ENCODE data around the gene PDE8A. TPM values are rescaled to one million over a fixed set of nuclear protein-coding genes. Genes with fewer than 3 reads are reported as not detected.

PDE8A gene
- total and polyA plus RNA-seq, 2 experiments from 2014 or later: 5.6 to 7.5 TPM

DNA sequence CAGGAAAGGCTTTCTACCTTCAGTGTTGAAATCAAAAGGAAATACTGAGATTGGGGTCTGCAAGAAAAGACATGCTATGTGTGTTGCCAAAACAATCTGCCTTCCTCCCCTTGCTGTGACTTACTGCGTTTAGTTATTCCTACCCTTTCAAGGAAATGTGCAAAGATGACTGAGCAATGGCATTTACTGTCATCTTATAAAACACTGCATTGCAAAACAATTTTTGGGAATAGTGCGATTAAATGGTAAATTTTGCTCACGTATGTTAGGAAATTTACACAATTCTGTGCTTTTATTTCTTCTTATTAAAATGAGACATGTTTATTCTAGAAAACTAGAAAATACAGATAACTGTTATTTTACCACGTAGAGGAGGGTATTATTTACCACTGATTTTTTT, 45.8 kb downstream of the PDE8A start:
- Histone ChIP-seq H4K20me1 (replicated peaks; ENCODE audit: insufficient read depth) (no peaks in the 10 kb centered on the region; the same call in 1 of the 2 replicates), H3K36me3 (ENCODE audit: insufficient read depth) (no peaks in the 10 kb centered on the region), H3K79me2 (replicated peaks; ENCODE audit: insufficient read depth) (peaks cover 8% of the 10 kb centered on the region; the same call in 1 of the 2 replicates), H3K27me3 (ENCODE audit: insufficient read depth) (no peaks in the 10 kb centered on the region), H2AFZ (no peak overlapping the region), H3K4me3 (no peak overlapping the region), H3F3A (replicated peaks; ENCODE audit: low read depth) (no peaks in the 10 kb centered on the region), H3K27ac (ENCODE audit: low read depth) (no peak overlapping the region), H3K4me2 (no peak overlapping the region), H3K4me1 (ENCODE audit: insufficient read depth) (peaks cover 45% of the 10 kb centered on the region), H3K9me2 (ENCODE audit: insufficient read depth) (no peaks in the 10 kb centered on the region)
- no peaks in the 10 kb centered on the region for H3K9me3 Mint-ChIP-seq
- H3K27me3 Mint-ChIP-seq (ENCODE audit: insufficient read depth, low read depth, poor library complexity): peaks cover 1% of the 10 kb centered on the region
- no peak overlapping the region for H3K27ac Mint-ChIP-seq
- H3K4me3 Mint-ChIP-seq: no peak overlapping the region
- peaks cover 36% of the 10 kb centered on the region for H3K4me1 Mint-ChIP-seq
- TF ChIP-seq STAT1 (IDR thresholded peaks at IDR 0.05; ENCODE audit: unreplicated experiment) (no peak), ZNF331 (CRISPR knock-in tag; IDR thresholded peaks at IDR 0.05; ENCODE audit: low read depth) (no peak), ZNF114 (CRISPR knock-in tag; IDR thresholded peaks at IDR 0.05) (no peak), JUNB (IDR thresholded peaks at IDR 0.05; ENCODE audit: unreplicated experiment) (no peak)
- no peaks in the 10 kb centered on the region for H3K36me3 Mint-ChIP-seq (ENCODE audit: low read depth)
- ATAC-seq (no peak), DNase-seq (ENCODE audit: low spot score) (no peak)

DNA sequence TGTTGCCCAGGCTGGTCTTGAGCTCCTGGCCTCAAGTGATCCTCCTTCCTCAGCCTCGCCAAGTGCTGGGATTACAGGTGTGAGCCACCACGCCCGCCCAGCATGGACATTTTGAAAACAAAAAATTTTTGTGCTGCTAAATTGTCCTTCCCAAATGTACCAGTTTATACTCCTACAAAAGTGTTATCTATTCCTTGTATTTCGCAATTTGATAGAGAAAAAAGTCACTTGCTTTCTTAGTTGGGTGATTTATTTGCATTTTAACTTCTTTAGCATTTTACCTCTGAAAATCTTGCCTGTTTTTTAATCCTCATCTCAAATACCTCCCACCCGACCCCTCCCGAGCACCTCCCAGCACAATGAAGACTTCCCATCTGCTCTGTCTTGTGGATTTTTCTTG, 46.8 kb downstream of the PDE8A start:
- ATAC-seq (no peak), DNase-seq (ENCODE audit: low spot score) (no peak)
- Histone ChIP-seq H3K36me3 (ENCODE audit: insufficient read depth) (no peaks in the 10 kb centered on the region), H3K79me2 (replicated peaks; ENCODE audit: insufficient read depth) (peaks cover 8% of the 10 kb centered on the region; the same call in 1 of the 2 replicates), H3F3A (replicated peaks; ENCODE audit: low read depth) (no peaks in the 10 kb centered on the region), H3K27ac (ENCODE audit: low read depth) (no peak overlapping the region), H3K4me3 (no peak overlapping the region), H3K4me2 (no peak overlapping the region), H2AFZ (no peak overlapping the region), H3K4me1 (ENCODE audit: insufficient read depth) (peaks cover 55% of the 10 kb centered on the region), H3K27me3 (ENCODE audit: insufficient read depth) (no peaks in the 10 kb centered on the region), H4K20me1 (replicated peaks; ENCODE audit: insufficient read depth) (no peaks in the 10 kb centered on the region; the same call in 1 of the 2 replicates), H3K9me2 (ENCODE audit: insufficient read depth) (no peaks in the 10 kb centered on the region)
- Mint-ChIP-seq H3K9me3 (no peaks in the 10 kb centered on the region), H3K4me3 (no peak overlapping the region), H3K4me1 (peaks cover 42% of the 10 kb centered on the region), H3K36me3 (ENCODE audit: low read depth) (no peaks in the 10 kb centered on the region), H3K27ac (no peak overlapping the region), H3K27me3 (ENCODE audit: insufficient read depth, low read depth, poor library complexity) (no peaks in the 10 kb centered on the region)
- TF ChIP-seq JUNB (IDR thresholded peaks at IDR 0.05; ENCODE audit: unreplicated experiment) (no peak), STAT1 (IDR thresholded peaks at IDR 0.05; ENCODE audit: unreplicated experiment) (no peak), EZH2 (IDR thresholded peaks at IDR 0.05; ENCODE audit: low read depth, unreplicated experiment) (no peak), NANOG (IDR thresholded peaks at IDR 0.05; ENCODE audit: borderline replicate concordance) (no peak), POLR2AphosphoS5 (IDR thresholded peaks at IDR 0.05; ENCODE audit: low read depth) (no peak), ZNF114 (CRISPR knock-in tag; IDR thresholded peaks at IDR 0.05) (no peak), EZH2phosphoT487 (IDR thresholded peaks at IDR 0.05; ENCODE audit: unreplicated experiment) (no peak), ZNF331 (CRISPR knock-in tag; IDR thresholded peaks at IDR 0.05; ENCODE audit: low read depth) (no peak)
- TF ChIP-seq, protein P1, sequence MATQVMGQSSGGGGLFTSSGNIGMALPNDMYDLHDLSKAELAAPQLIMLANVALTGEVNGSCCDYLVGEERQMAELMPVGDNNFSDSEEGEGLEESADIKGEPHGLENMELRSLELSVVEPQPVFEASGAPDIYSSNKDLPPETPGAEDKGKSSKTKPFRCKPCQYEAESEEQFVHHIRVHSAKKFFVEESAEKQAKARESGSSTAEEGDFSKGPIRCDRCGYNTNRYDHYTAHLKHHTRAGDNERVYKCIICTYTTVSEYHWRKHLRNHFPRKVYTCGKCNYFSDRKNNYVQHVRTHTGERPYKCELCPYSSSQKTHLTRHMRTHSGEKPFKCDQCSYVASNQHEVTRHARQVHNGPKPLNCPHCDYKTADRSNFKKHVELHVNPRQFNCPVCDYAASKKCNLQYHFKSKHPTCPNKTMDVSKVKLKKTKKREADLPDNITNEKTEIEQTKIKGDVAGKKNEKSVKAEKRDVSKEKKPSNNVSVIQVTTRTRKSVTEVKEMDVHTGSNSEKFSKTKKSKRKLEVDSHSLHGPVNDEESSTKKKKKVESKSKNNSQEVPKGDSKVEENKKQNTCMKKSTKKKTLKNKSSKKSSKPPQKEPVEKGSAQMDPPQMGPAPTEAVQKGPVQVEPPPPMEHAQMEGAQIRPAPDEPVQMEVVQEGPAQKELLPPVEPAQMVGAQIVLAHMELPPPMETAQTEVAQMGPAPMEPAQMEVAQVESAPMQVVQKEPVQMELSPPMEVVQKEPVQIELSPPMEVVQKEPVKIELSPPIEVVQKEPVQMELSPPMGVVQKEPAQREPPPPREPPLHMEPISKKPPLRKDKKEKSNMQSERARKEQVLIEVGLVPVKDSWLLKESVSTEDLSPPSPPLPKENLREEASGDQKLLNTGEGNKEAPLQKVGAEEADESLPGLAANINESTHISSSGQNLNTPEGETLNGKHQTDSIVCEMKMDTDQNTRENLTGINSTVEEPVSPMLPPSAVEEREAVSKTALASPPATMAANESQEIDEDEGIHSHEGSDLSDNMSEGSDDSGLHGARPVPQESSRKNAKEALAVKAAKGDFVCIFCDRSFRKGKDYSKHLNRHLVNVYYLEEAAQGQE (IDR thresholded peaks at IDR 0.05; ENCODE audit: unreplicated experiment): no peak
- TF ChIP-seq, protein P2, sequence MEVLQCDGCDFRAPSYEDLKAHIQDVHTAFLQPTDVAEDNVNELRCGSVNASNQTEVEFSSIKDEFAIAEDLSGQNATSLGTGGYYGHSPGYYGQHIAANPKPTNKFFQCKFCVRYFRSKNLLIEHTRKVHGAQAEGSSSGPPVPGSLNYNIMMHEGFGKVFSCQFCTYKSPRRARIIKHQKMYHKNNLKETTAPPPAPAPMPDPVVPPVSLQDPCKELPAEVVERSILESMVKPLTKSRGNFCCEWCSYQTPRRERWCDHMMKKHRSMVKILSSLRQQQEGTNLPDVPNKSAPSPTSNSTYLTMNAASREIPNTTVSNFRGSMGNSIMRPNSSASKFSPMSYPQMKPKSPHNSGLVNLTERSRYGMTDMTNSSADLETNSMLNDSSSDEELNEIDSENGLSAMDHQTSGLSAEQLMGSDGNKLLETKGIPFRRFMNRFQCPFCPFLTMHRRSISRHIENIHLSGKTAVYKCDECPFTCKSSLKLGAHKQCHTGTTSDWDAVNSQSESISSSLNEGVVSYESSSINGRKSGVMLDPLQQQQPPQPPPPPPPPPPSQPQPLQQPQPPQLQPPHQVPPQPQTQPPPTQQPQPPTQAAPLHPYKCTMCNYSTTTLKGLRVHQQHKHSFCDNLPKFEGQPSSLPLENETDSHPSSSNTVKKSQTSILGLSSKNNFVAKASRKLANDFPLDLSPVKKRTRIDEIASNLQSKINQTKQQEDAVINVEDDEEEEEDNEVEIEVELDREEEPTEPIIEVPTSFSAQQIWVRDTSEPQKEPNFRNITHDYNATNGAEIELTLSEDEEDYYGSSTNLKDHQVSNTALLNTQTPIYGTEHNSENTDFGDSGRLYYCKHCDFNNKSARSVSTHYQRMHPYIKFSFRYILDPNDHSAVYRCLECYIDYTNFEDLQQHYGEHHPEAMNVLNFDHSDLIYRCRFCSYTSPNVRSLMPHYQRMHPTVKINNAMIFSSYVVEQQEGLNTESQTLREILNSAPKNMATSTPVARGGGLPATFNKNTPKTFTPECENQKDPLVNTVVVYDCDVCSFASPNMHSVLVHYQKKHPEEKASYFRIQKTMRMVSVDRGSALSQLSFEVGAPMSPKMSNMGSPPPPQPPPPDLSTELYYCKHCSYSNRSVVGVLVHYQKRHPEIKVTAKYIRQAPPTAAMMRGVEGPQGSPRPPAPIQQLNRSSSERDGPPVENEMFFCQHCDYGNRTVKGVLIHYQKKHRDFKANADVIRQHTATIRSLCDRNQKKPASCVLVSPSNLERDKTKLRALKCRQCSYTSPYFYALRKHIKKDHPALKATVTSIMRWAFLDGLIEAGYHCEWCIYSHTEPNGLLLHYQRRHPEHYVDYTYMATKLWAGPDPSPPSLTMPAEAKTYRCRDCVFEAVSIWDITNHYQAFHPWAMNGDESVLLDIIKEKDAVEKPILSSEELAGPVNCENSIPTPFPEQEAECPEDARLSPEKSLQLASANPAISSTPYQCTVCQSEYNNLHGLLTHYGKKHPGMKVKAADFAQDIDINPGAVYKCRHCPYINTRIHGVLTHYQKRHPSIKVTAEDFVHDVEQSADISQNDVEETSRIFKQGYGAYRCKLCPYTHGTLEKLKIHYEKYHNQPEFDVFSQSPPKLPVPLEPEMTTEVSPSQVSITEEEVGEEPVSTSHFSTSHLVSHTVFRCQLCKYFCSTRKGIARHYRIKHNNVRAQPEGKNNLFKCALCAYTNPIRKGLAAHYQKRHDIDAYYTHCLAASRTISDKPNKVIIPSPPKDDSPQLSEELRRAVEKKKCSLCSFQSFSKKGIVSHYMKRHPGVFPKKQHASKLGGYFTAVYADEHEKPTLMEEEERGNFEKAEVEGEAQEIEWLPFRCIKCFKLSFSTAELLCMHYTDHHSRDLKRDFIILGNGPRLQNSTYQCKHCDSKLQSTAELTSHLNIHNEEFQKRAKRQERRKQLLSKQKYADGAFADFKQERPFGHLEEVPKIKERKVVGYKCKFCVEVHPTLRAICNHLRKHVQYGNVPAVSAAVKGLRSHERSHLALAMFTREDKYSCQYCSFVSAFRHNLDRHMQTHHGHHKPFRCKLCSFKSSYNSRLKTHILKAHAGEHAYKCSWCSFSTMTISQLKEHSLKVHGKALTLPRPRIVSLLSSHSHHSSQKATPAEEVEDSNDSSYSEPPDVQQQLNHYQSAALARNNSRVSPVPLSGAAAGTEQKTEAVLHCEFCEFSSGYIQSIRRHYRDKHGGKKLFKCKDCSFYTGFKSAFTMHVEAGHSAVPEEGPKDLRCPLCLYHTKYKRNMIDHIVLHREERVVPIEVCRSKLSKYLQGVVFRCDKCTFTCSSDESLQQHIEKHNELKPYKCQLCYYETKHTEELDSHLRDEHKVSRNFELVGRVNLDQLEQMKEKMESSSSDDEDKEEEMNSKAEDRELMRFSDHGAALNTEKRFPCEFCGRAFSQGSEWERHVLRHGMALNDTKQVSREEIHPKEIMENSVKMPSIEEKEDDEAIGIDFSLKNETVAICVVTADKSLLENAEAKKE (CRISPR knock-in tag; IDR thresholded peaks at IDR 0.05): no peak
- TF ChIP-seq, protein P3, sequence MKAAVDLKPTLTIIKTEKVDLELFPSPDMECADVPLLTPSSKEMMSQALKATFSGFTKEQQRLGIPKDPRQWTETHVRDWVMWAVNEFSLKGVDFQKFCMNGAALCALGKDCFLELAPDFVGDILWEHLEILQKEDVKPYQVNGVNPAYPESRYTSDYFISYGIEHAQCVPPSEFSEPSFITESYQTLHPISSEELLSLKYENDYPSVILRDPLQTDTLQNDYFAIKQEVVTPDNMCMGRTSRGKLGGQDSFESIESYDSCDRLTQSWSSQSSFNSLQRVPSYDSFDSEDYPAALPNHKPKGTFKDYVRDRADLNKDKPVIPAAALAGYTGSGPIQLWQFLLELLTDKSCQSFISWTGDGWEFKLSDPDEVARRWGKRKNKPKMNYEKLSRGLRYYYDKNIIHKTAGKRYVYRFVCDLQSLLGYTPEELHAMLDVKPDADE (IDR thresholded peaks at IDR 0.05): no peak
